GM18873 (cell line): ENCODE data around the gene QRICH2.
"Not testable (repeated sequence)": the region's sequence is repeated elsewhere in the genome, so short reads cannot be mapped to it uniquely, and the experiment has no call there.

Source experiments
- ATAC-seq: cut with Tn5 transposase; IDR thresholded peaks from one replicate; pipeline ENCODE4 v1.9.1; 2021; ENCODE audit warnings: mild to moderate bottlenecking, moderate library complexity, moderate number of reproducible peaks; ENCODE audit not compliant: unreplicated experiment, low FRiP score

QRICH2 gene

DNA sequence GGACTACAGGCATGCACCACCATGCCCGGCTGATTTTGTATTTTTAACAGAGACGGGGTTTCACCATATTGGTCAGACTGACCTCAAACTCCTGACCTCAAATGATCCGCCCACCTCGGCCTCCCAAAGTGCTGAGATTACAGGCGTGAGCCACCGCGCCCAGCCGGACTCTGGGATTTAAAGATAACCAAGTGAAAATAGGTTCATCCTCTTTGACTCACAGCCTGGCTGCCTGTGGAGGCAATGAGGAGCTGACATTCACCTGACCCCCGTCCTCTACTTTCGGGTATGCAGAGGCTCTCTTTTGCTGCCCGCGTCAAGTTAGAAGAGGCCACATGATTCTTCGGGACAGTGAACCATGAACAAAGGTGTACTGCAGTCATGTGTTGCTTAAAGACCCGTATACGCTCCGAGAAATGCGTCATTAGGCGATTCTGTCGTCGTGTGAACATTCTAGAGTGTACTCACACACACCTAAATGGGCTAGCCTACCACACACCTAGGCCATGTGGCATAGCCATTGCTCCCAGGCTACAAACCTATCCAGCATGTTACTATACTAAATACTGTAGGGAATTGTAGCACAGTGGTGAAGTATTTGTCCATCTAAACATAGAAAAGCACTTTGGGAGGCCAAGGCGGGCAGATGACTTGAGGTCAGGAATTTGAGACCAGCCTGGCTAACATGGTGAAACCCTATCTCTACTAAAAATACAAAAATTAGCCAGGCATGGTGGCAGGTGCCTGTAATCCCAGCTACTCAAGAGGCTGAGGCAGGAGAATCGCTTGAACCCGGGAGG lies 54.9 kb downstream of the QRICH2 start:
- not testable (repeated sequence) for ATAC-seq

- ATAC-seq = no peak
Measured at GRCh38 chr17:76252040-76252954, 55.8 kb downstream of the QRICH2 start.

DNA sequence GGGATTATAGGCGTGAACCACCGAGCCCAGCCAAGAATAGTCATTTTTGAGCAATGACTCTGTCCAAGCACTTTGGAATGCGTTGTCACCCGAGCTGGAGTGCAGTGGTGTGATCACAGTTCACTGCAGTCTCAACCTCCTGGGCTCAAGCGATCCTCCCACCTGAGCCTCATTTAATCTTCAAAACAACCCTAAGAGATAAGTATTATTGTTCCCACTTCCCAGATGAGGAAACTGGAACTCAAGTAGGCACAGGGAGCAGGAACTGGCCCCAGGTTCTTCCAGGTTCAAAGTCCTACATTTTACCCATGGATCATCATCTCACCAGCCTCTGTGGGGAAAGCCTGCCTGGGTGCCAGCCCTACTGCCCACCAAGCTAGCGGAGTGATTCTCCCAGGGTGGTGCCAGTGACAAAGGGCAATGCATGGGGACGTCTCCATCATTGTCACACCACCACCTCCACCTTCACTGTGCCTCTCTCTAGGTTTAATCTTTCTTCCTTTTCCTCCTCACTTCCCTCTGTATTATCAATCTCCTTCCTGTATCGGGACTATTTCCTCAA lies 56.5 kb downstream of the QRICH2 start:
- ATAC-seq = no peak

- no peak for ATAC-seq
Measured at GRCh38 chr17:76250141-76250540, 57.9 kb downstream of the QRICH2 start.

- ATAC-seq = no peak
Measured at GRCh38 chr17:76248013-76248782, 59.9 kb downstream of the QRICH2 start.

GRCh38 chr17:76247304-76247703 lies 60.8 kb downstream of the QRICH2 start:
- no peak for ATAC-seq

- ATAC-seq = peak; percentile 90
Measured at GRCh38 chr17:76246080-76247066, 61.7 kb downstream of the QRICH2 start.

DNA sequence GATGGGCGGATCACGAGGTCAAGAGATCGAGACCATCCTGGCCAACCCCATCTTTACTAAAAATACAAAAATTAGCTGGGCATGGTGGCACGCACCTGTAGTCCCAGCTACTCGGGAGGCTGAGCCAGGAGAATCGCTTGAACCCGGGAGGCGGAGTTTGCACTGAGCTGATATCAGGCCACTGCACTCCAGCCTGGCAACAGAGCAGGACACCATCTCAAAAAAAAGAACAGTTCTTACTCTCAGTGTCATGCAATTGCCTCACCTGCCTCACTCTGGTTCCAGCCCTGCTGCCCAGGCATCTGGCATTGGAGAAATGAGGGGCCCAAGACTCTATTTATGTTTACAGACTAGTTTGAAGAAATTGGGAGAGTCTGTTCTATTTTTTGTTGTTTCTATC lies 63.4 kb downstream of the QRICH2 start:
- not testable (repeated sequence) for ATAC-seq

DNA sequence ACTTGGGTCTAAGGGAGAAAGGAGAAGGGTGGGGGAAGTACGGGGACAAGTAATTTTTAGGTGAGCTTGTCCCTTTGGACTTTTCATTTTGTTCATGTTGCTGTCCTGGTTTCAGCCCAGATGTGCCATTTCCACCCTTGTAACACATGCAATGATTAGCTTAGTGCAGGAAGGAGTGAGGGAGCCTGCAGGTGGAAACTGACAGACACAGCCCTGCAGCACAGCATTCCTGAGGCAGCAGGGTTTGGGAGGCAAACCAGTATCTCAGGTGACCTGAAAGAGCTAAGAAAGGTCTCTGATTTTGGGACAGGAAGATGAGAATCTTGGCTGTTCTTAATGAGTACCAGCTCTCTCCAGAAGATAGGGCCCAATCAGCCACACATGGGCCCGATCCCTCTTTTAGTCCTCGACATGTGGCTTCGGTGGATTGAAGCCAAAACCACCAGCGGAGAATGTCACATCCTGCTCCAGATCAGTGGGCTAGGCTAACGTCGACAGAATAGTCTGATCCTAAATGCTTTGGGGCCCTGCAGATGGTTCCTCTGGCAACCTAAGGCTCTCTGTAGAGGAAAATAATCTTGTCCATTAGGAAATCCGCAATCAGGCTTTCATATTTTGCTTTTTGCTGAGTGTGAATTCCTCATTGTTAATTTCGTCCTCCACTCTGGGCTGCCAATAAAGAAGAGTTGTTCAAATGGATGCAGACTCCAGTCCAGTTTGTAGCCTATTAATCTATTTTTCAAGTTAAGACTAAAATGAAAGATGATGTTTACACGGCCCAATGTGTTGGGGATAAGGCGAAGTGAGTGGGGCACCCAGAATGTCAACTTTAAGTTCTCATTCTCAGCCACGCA lies 64.0 kb downstream of the QRICH2 start:
- ATAC-seq = no peak

- ATAC-seq = no peak
Measured at GRCh38 chr17:76241691-76242255, 66.3 kb downstream of the QRICH2 start.

DNA sequence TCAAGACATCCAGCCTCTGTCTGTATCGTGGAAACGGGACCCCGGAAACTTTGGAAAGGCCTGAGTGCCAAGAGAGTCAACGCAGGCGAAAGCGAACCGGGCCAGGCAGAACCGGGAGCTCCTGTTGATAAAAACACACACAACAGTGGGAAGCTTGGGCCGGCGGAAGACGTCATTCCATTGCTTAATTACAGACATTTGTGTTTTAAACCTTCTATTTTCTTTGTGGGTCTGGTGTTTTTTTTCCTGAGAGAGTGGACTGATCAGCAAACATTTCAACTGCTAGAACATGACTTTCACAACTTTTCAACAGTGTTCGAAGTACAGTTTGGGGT lies 66.9 kb downstream of the QRICH2 start:
- no peak for ATAC-seq

DNA sequence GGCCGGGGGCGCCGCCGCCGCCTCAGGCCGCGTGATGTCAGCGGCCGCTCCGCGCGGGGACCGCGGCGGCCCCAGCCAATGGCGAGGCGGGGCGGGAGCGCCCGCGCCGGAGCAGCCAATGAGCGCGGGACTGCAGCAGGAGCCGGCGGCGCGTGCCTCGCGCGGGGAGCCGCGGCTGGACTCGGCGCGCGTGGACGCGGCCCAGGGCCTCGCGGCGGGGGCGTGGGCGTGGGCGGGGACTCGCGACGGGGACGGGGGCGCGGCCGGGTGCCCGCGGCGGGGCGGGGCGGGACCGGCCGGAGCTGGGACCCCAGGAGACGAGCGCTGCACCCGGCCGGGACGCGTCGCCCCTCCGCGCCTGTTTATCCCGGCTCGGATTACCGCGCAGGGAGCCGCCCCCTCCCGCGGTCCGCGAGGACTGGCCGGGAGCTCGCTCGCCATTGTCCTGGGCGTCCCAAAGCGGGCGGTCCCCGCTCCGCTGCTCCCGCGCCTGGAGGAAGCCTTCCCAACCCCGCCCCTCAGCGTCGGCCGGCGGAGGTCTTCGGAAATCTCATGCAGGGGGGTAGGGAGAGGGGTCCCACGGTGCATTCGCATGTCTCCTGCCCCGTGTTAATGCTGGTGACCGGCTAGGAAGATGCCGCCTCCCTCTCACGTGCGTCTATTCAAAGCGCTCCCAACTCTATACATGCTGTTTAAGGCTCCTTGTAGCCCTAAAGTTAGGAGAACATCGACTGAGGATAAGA lies 67.4 kb downstream of the QRICH2 start, which contains the start of gene RNF157:
Gene RNF157 (minus strand): TSS at position 33 of the 743 bp plus-strand sequence. CDS start 253 bp downstream, outside the sequence.
- ATAC-seq = no peak

- no peak for ATAC-seq
Measured at GRCh38 chr17:76239538-76240274, 68.4 kb downstream of the QRICH2 start.

GRCh38 chr17:76238847-76239537 lies 69.1 kb downstream of the QRICH2 start:
- ATAC-seq = no peak

DNA sequence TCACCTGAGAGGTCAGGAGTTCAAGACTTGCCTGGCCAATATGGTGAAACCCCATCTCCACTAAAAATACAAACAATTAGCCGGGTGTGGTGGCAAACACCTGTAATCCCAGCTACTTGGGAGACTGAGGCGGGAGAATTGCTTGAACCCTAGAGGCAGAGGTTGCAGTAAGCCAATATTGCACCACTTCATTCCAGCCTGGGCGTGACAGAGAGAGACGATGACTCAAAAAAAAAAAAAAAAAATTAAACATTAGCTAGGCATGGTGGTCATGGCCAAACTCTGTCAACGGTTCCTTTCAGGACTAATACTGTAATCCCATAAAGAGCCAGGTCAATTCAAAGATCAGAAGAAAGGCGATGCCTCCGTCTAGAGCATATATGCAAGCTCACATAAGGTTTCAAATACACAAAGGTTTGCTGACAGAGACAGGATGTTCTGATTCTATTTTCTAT lies 70.2 kb downstream of the QRICH2 start:
- no peak for ATAC-seq

GRCh38 chr17:76236603-76237002 lies 71.5 kb downstream of the QRICH2 start:
- ATAC-seq = no peak
